Stimulated activated naive B cell treated with anti-CD40 and anti-IgM and Interleukin-4, amounts not matched to agents 10 μg/mL and 1 μg/mL and 100 μg/mL, for 72 hours (primary cell): ENCODE measurements around the gene MAN1B1.

ENCODE experiments used
- ATAC-seq, 2 donors: fragments of 150-1000 bp; cut with Tn5 transposase; replicated peaks; 2 replicates each; pipeline ENCODE4 v1.10.0; 2021; ENCODE audit warnings: moderate library complexity in 1 of 2
- DNase-seq: peaks from one replicate; pipeline ENCODE4 v3.0.0; 2021
- H3K27ac Mint-ChIP-seq: one replicate; pipeline ENCODE4 v1.8.0; 2022; ENCODE audit warnings: mild to moderate bottlenecking, mixed read lengths
- H3K27me3 Mint-ChIP-seq, 2 donors: one replicate each; pipeline ENCODE4 v1.8.0; 2022; ENCODE audit warnings: mixed read lengths in 2 of 2
- H3K36me3 Mint-ChIP-seq, 2 donors: one replicate each; pipeline ENCODE4 v1.8.0; 2022; ENCODE audit warnings: mixed read lengths in 2 of 2, mild to moderate bottlenecking in 1 of 2
- H3K4me1 Mint-ChIP-seq, 2 donors: one replicate each; pipeline ENCODE4 v1.8.0; 2022; ENCODE audit warnings: mixed read lengths in 2 of 2, mild to moderate bottlenecking in 1 of 2
- H3K4me3 Mint-ChIP-seq, 2 donors: one replicate each; pipeline ENCODE4 v1.8.0; 2022; ENCODE audit warnings: mild to moderate bottlenecking in 2 of 2, mixed read lengths in 2 of 2, moderate library complexity in 1 of 2
- H3K9me3 Mint-ChIP-seq, 2 donors: one replicate each; pipeline ENCODE4 v1.8.0; 2022; ENCODE audit warnings: mixed read lengths in 2 of 2, mild to moderate bottlenecking in 1 of 2

The MAN1B1 gene

DNA sequence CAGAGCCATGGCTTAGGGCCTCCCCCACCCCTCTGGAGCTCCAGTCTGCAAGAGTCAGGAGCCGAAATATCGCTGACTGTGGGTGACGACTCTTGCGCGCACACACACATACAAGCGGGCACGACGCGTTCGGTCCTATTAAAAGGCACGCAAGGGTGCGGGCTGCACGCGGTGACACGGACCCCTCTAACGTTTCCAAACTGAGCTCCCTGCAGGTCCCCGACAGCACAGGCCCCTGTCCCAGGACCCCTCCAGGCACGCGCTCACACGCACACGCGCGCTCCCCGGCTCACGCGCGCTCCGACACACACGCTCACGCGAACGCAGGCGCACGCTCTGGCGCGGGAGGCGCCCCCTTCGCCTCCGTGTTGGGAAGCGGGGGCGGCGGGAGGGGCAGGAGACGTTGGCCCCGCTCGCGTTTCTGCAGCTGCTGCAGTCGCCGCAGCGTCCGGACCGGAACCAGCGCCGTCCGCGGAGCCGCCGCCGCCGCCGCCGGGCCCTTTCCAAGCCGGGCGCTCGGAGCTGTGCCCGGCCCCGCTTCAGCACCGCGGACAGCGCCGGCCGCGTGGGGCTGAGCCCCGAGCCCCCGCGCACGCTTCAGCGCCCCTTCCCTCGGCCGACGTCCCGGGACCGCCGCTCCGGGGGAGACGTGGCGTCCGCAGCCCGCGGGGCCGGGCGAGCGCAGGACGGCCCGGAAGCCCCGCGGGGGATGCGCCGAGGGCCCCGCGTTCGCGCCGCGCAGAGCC lies 52.1 kb downstream of the MAN1B1 start, which contains the start of gene GRIN1:
GRIN1 (plus strand) TSS at position 433 of the 746 bp plus-strand sequence. CDS start 333 bp downstream, outside the sequence.
- H3K27me3 Mint-ChIP-seq: peaks cover 73 to 75% of the 10 kb centered on the region in 2 donors
- peak within 1 kb of the TSS; percentile 78 for H3K27ac Mint-ChIP-seq
- no peaks in the 10 kb centered on the region for H3K36me3 Mint-ChIP-seq
- H3K9me3 Mint-ChIP-seq: no peaks in the 10 kb centered on the region
- ATAC-seq (peak in 1 of 2 donors; percentile 41), DNase-seq (no peak)
- peak within 1 kb of the TSS in 1 of 2 donors; percentile 26 for H3K4me3 Mint-ChIP-seq
- peaks cover 11 to 12% of the 10 kb centered on the region in 2 donors for H3K4me1 Mint-ChIP-seq

DNA sequence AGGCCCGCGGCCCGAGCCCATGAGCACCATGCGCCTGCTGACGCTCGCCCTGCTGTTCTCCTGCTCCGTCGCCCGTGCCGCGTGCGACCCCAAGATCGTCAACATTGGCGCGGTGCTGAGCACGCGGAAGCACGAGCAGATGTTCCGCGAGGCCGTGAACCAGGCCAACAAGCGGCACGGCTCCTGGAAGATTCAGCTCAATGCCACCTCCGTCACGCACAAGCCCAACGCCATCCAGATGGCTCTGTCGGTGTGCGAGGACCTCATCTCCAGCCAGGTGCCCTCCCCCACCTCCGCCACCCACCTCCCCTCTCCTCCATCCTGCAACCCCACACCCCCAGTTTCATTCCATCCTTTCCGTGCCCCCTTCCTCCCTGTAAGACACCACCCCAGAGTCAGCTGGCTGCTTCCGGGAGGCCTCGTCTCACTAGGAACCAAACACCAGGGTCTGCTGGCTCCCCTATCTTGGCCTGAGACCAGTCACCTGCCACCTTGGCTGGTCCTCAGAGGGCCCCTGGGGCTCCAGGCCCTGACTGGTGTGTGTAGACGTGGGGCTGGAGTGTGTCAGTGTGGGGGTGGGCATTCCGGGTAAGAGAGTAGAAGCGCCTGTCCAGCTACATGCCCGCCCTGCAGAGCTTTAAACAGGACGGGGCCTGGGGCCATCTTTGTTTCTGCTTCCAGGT lies 52.8 kb downstream of the MAN1B1 start:
- H3K27me3 Mint-ChIP-seq: peaks cover 80 to 83% of the 10 kb centered on the region in 2 donors
- no peak for ATAC-seq
- H3K27ac Mint-ChIP-seq: peak overlapping the region; percentile 70
- no peaks in the 10 kb centered on the region for H3K9me3 Mint-ChIP-seq
- no peaks in the 10 kb centered on the region for H3K36me3 Mint-ChIP-seq
- DNase-seq: no peak
- H3K4me1 Mint-ChIP-seq: peaks cover 12 to 13% of the 10 kb centered on the region in 2 donors
- H3K4me3 Mint-ChIP-seq: peak overlapping the region in 1 of 2 donors; percentile 26

DNA sequence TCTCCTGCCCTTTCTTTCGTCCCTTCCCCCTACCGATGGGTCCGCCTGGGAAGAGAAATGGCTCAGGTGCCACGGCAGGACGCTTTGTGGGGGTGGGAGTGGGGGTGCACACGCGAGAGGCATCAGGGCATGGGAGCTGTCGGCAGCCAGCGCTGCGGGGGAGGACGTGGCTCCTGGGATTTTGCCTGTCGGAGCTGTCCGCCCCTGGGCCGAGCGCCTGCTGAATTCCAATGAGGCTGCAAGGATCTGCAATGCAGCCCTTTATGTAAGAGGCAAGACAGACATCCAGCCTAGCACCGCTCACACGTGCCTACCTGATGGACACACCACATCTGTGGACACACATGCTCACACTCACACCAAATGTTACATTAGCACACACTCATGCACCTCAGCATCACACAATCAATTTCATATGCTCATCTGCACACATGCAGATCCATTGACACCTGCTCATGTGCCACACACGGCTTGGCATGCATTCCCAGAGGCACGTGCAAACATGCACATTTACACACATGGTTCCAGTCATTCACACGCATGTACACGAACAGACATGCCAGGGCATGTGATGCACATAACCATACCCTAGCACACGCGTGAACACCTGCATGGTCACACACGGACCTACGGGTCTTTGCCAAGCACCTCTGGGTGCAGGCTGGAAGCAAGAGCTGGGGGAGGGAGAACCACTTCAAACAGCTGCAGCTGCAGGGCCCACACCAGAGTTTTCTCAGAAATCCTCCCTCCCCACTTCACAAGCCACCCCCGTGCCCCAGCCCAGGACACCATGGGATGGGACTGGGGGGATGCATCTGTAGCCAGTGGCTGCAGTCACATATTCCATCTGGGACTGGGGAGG lies 53.6 kb downstream of the MAN1B1 start:
- no peaks in the 10 kb centered on the region for H3K9me3 Mint-ChIP-seq
- DNase-seq (no peak), ATAC-seq (no peak)
- no peak overlapping the region for H3K27ac Mint-ChIP-seq
- H3K36me3 Mint-ChIP-seq: no peaks in the 10 kb centered on the region
- peaks cover 12 to 13% of the 10 kb centered on the region in 2 donors for H3K4me1 Mint-ChIP-seq
- peaks cover 77 to 84% of the 10 kb centered on the region in 2 donors for H3K27me3 Mint-ChIP-seq
- no peak overlapping the region for H3K4me3 Mint-ChIP-seq

DNA sequence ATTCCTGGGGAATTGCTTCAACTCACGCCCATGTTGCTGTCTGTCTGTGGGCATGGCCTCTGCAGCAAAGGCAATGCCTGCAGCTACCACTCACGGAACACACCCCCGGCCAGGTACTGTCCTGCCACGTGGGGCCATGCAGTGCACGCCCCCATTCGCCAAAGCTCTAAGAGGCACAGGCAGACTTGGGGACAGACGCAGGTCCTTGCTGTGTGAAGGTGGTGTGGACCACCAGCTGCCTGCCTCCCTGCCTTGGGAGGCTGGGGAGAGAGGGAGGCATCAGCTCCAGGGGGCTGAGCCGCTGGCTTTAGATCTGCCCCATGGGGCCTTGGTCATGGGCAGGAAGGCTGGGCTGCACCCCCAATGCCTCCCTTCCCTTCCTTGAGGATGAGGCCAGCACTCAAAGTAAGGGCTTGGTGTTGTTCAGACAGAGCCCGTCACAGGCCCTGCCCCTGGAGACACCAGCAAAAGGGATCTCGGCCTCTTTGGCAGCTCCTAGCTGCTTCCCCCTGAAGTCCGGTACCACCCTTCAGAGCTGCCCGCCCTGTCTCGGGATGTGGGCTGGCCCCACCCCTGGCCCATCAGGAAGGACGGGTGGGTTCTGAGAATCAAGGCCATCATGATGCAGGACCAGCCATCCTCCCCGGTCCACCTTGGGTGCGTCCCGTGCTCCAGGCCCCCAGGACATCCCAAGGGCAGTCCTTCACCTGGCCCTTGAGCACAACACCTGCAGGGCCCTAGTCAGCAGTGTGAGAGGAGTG lies 54.4 kb downstream of the MAN1B1 start:
- Mint-ChIP-seq H3K27me3 (peaks cover 72 to 82% of the 10 kb centered on the region in 2 donors), H3K4me3 (no peak overlapping the region), H3K9me3 (no peaks in the 10 kb centered on the region), H3K27ac (no peak overlapping the region), H3K4me1 (peaks cover 12 to 13% of the 10 kb centered on the region in 2 donors), H3K36me3 (no peaks in the 10 kb centered on the region)
- ATAC-seq: no peak
- DNase-seq: no peak

- no peak overlapping the region for H3K27ac Mint-ChIP-seq
- ATAC-seq (no peak), DNase-seq (no peak)
- H3K36me3 Mint-ChIP-seq: no peaks in the 10 kb centered on the region
- H3K27me3 Mint-ChIP-seq: peaks cover 74 to 84% of the 10 kb centered on the region in 2 donors
- no peaks in the 10 kb centered on the region for H3K9me3 Mint-ChIP-seq
- no peak overlapping the region for H3K4me3 Mint-ChIP-seq
- H3K4me1 Mint-ChIP-seq: peaks cover 12 to 13% of the 10 kb centered on the region in 2 donors
Measured at GRCh38 chr9:137141976-137142936, 55.5 kb downstream of the MAN1B1 start.

- H3K4me3 Mint-ChIP-seq: no peak overlapping the region
- DNase-seq (no peak), ATAC-seq (no peak)
- no peak overlapping the region for H3K27ac Mint-ChIP-seq
- H3K4me1 Mint-ChIP-seq: peaks cover 3 to 10% of the 10 kb centered on the region in 2 donors
- H3K9me3 Mint-ChIP-seq: no peaks in the 10 kb centered on the region
- H3K27me3 Mint-ChIP-seq: peaks cover 66 to 75% of the 10 kb centered on the region in 2 donors
- no peaks in the 10 kb centered on the region for H3K36me3 Mint-ChIP-seq
Measured at GRCh38 chr9:137143459-137143858, 56.7 kb downstream of the MAN1B1 start.

DNA sequence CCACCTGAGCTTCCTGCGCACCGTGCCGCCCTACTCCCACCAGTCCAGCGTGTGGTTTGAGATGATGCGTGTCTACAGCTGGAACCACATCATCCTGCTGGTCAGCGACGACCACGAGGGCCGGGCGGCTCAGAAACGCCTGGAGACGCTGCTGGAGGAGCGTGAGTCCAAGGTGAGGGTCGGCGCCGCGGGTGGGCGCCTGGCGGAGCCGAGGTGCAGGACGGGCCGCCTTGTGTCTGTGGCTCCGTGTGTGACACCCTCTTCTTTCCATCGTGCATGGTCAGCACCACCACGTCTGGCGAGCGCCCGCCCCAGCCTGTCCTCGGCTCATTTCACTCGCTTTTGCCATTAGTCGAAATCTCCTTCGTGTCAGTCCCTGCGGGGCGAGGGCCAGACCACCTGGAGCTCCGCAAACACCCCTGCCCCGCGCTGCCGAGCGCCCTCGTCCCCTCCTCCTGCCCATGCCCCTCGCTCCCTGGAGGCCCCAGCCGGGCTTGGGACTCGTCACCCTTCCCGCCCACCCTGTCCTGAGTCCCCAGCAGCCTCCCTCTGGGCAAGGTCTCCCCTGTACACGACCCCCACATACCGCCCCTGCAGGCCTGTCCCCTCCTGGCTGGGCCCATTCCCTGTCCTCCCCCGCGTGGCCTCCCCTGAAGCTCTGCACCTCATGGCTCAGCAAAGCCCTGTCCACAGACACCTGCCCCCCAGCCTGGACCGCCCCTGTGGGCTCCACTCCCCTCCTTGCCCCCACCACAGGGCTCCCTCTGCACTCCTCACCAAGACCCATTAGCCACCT lies 59.1 kb downstream of the MAN1B1 start:
- DNase-seq (no peak), ATAC-seq (no peak)
- Mint-ChIP-seq H3K9me3 (no peaks in the 10 kb centered on the region), H3K4me1 (peaks cover 4 to 13% of the 10 kb centered on the region in 2 donors), H3K27ac (no peak overlapping the region), H3K27me3 (peaks cover 48 to 53% of the 10 kb centered on the region in 2 donors), H3K36me3 (no peaks in the 10 kb centered on the region), H3K4me3 (no peak overlapping the region)

GRCh38 chr9:137146527-137146918 lies 59.7 kb downstream of the MAN1B1 start:
- Mint-ChIP-seq H3K4me3 (no peak overlapping the region), H3K36me3 (no peaks in the 10 kb centered on the region), H3K27me3 (peaks cover 42 to 48% of the 10 kb centered on the region in 2 donors), H3K27ac (no peak overlapping the region), H3K9me3 (no peaks in the 10 kb centered on the region), H3K4me1 (peaks cover 6 to 19% of the 10 kb centered on the region in 2 donors)
- DNase-seq (no peak), ATAC-seq (no peak)

DNA sequence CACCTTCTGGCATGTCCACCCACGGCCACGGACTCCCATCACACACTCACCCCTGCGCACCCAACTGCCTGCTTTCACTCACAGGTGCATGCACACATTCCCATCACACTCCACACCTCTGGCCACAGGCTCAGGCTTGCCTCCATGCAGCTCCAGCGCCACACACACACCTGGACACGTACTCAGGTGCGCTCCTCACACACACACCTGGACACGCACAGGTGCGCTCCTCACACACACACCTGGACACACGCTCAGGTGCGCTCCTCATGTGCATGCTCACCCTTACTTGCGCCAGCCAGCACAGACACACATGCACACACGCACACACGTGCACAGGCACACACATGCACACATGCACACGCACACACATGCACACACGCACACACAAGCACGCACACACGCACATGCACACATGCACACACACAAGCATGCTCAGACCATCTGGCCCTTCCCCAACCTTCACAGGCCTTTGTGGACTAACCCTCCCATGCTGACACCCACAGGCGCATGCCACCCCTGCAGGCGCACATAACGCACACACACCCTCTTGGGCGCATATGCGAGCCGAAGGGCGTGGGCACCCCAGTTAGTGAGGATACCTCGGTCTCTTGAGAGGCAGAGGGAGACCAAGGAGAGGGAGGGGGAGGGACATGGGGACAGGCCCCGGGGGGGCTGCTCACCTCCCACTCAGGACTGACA lies 60.5 kb downstream of the MAN1B1 start:
- no peak overlapping the region for H3K27ac Mint-ChIP-seq
- no peak overlapping the region for H3K4me3 Mint-ChIP-seq
- H3K36me3 Mint-ChIP-seq: no peaks in the 10 kb centered on the region
- peaks cover 35 to 40% of the 10 kb centered on the region in 2 donors for H3K27me3 Mint-ChIP-seq
- DNase-seq: no peak
- H3K9me3 Mint-ChIP-seq: no peaks in the 10 kb centered on the region
- no peak for ATAC-seq
- peaks cover 6 to 25% of the 10 kb centered on the region in 2 donors for H3K4me1 Mint-ChIP-seq

DNA sequence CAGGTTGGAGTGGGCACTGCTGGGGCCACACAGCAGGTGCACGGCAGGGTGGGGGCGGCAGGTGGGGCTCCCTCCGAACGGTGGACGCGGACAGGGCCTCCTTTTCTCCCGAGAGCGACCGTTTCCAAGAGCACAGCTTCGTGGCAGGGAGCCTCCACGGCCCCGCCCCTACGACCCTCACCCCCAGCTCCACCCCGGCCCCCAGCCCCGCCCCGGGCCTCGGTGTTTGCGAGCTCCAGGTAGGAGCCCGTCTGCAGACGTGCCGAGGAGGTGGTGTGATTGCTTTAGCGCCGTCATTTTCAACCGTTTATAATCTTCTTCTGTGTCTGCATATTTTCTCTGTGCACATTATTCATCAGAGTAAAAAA lies 61.0 kb downstream of the MAN1B1 start:
- Mint-ChIP-seq H3K4me1 (peaks cover 6 to 25% of the 10 kb centered on the region in 2 donors), H3K4me3 (no peak overlapping the region), H3K36me3 (no peaks in the 10 kb centered on the region), H3K27ac (no peak overlapping the region), H3K27me3 (peaks cover 32 to 36% of the 10 kb centered on the region in 2 donors), H3K9me3 (no peaks in the 10 kb centered on the region)
- ATAC-seq (no peak), DNase-seq (no peak)

DNA sequence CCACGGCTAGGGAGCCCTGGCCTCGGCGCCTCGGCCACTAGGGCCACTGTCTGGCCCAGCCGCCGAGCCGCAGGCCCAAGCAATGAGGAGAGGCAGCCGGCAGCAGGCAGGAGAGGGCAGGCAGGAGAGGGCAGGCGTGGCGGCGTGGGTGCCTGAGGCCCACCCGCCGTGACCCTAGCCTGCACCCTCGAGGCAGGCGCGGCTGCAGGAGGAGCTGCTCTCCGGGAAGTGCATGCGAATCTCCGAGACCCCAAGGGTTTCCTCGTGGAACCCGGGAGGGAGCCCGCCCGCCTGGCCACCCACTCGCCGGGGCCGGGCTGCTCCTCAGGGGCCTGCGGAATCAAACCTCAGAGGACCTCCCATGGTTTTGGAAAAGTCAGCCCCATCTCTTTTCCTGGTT lies 61.5 kb downstream of the MAN1B1 start:
- no peak overlapping the region for H3K4me3 Mint-ChIP-seq
- H3K4me1 Mint-ChIP-seq: peaks cover 6 to 25% of the 10 kb centered on the region in 2 donors
- H3K27ac Mint-ChIP-seq: peak overlapping the region; percentile 20
- no peaks in the 10 kb centered on the region for H3K36me3 Mint-ChIP-seq
- ATAC-seq (no peak), DNase-seq (no peak)
- H3K27me3 Mint-ChIP-seq: peaks cover 29 to 32% of the 10 kb centered on the region in 2 donors
- H3K9me3 Mint-ChIP-seq: no peaks in the 10 kb centered on the region

DNA sequence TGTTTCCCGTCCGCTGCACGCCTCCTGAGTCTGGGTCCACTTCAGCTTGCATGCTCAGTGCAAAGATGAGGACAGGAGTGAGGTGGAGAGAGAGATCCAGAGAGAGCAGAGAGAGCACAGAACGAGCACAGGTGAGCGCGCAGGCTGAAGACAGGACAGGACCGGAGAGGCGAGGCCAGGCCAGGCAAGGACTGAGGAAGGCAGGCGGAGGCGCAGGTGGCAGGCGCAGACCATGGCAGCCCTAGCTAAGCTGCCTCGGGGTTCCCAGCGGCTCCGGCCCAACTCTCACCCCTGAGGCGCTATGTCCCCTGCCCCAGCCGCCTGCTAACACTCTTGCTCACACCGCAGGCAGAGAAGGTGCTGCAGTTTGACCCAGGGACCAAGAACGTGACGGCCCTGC lies 61.9 kb downstream of the MAN1B1 start:
- H3K4me1 Mint-ChIP-seq: peaks cover 6 to 25% of the 10 kb centered on the region in 2 donors
- no peak for ATAC-seq
- no peak overlapping the region for H3K27ac Mint-ChIP-seq
- no peak for DNase-seq
- H3K36me3 Mint-ChIP-seq: no peaks in the 10 kb centered on the region
- H3K9me3 Mint-ChIP-seq: no peaks in the 10 kb centered on the region
- H3K27me3 Mint-ChIP-seq: peaks cover 25 to 28% of the 10 kb centered on the region in 2 donors
- H3K4me3 Mint-ChIP-seq: no peak overlapping the region
